Stimulated activated CD4-positive, alpha-beta T cell treated with anti-CD3 and anti-CD28 coated beads, Interleukin-2, amount 100 ng/mL, for 24 hours (primary cell): Measurements from ENCODE around the gene ZNFX1.
A peak's percentile ranks its signal among the peaks of the same experiment; 100 is the strongest.
"Not testable (repeated sequence)": the region's sequence is repeated elsewhere in the genome, so short reads cannot be mapped to it uniquely, and the experiment has no call there.

Experiments used
- DNase-seq, 2 donors: peaks; one replicate each; pipeline ENCODE4 v3.0.0-alpha.2; 2020

The ZNFX1 gene

GRCh38 chr20:49247792-49248191 is 30.1 kb downstream of the ZNFX1 start:
- no peak for DNase-seq

GRCh38 chr20:49247169-49247723 is 30.6 kb downstream of the ZNFX1 start:
- no peak for DNase-seq

- no peak for DNase-seq
These were observed 31.7 kb downstream of the ZNFX1 start for GRCh38 chr20:49245921-49246740.

GRCh38 chr20:49237531-49237930 is 40.3 kb downstream of the ZNFX1 start:
- DNase-seq, result no peak

- DNase-seq, result no peak
These were observed 41.6 kb downstream of the ZNFX1 start for GRCh38 chr20:49236301-49236700.

- DNase-seq, result no peak
These were observed 43.0 kb downstream of the ZNFX1 start for GRCh38 chr20:49234831-49235230.

- DNase-seq, result no peak
These were observed 44.6 kb downstream of the ZNFX1 start for GRCh38 chr20:49233226-49233625.

GRCh38 chr20:49231471-49231870 is 46.4 kb downstream of the ZNFX1 start:
- no peak for DNase-seq

- no peak for DNase-seq
These were observed 47.2 kb downstream of the ZNFX1 start for GRCh38 chr20:49230561-49231133.

- DNase-seq, result no peak
These were observed 47.8 kb downstream of the ZNFX1 start for GRCh38 chr20:49230021-49230420.

GRCh38 chr20:49229381-49229780 is 48.5 kb downstream of the ZNFX1 start:
- no peak for DNase-seq

GRCh38 chr20:49228676-49229075 is 49.2 kb downstream of the ZNFX1 start:
- no peak for DNase-seq

- DNase-seq, result no peak
These were observed 52.0 kb downstream of the ZNFX1 start for GRCh38 chr20:49225896-49226295.

GRCh38 chr20:49219924-49220831 is 57.7 kb downstream of the ZNFX1 start:
- DNase-seq, result no peak

GRCh38 chr20:49219091-49219923 is 58.5 kb downstream of the ZNFX1 start, which contains the start of gene DDX27:
DDX27 (plus strand) TSS chr20:49219416; CDS start chr20:49219449, 33 bp downstream.
- DNase-seq, result peak; percentile 94 to 95

GRCh38 chr20:49218739-49219090 is 59.1 kb downstream of the ZNFX1 start:
- not testable (repeated sequence) for DNase-seq

GRCh38 chr20:49216991-49217578 is 60.8 kb downstream of the ZNFX1 start:
- peak; percentile 99 for DNase-seq

GRCh38 chr20:49215232-49215631 is 62.6 kb downstream of the ZNFX1 start:
- no peak for DNase-seq

- DNase-seq, result no peak
These were observed 63.3 kb downstream of the ZNFX1 start for GRCh38 chr20:49214571-49214970.

- DNase-seq, result no peak
These were observed 67.1 kb downstream of the ZNFX1 start for GRCh38 chr20:49210757-49211110.

GRCh38 chr20:49210101-49210756 is 67.6 kb downstream of the ZNFX1 start:
- DNase-seq, result no peak
